Subcutaneous adipose tissue (tissue), 4 donors: Measurements from ENCODE around the gene HNMT. TPM values are rescaled to one million over a fixed set of nuclear protein-coding genes. Genes with fewer than 3 reads are reported as not detected.

Experiments used
- CTCF ChIP-seq: fragments of 450-650 bp; IDR thresholded peaks from one replicate; pipeline ENCODE4 v1.5.1; 2016; ENCODE audit warnings: low read depth, mild to moderate bottlenecking, control low read depth, antibody characterized with exemption, moderate library complexity
- total RNA-seq, 4 donors: library from RNA; depleted of rRNA; stranded (reverse); fragments of >200 nt; gene quantifications; one replicate each; pipeline ENCODE4 v1.1.0, GENCODE V29; 2016

The HNMT gene
- total RNA-seq, 4 donors from 2014 or later, result 135 to 329 (median 220) TPM

- TF ChIP-seq CTCF, result no peak
Observed at GRCh38 chr2:137992039-137992646, 27.9 kb downstream of the HNMT start.

- no peak for TF ChIP-seq CTCF
Observed at GRCh38 chr2:137997733-137998132, 33.5 kb downstream of the HNMT start.

GRCh38 chr2:137998503-137998902 is 34.2 kb downstream of the HNMT start:
- TF ChIP-seq CTCF, result no peak

GRCh38 chr2:137999273-137999672 is 35.0 kb downstream of the HNMT start:
- no peak for TF ChIP-seq CTCF

GRCh38 chr2:138000009-138000408 is 35.7 kb downstream of the HNMT start:
- no peak for TF ChIP-seq CTCF

- TF ChIP-seq CTCF, result no peak
Observed at GRCh38 chr2:138000796-138001195, 36.5 kb downstream of the HNMT start.

GRCh38 chr2:138003411-138003810 is 39.1 kb downstream of the HNMT start:
- no peak for TF ChIP-seq CTCF
